Mesenchymal stem cell (in vitro differentiated cells and primary cell): ENCODE data around the gene SDCBP2.

ENCODE experiments used
- DNase-seq: peaks from one replicate; pipeline ENCODE4 v3.0.0-alpha.2; 2013
- H2AFZ ChIP-seq: one replicate; pipeline ENCODE4 v1.6.1; 2013; ENCODE audit warnings: low read depth, mild to moderate bottlenecking, control low read depth, inconsistent platforms, low read length, moderate library complexity
- H2AK5ac ChIP-seq: 2 replicates; pipeline ENCODE4 v1.6.1; 2013; ENCODE audit warnings: low read length, moderate library complexity, mild to moderate bottlenecking, inconsistent platforms; ENCODE audit not compliant: severe bottlenecking
- H2BK120ac ChIP-seq: one replicate; pipeline ENCODE4 v1.6.1; 2013; ENCODE audit warnings: low read depth, mild to moderate bottlenecking, inconsistent platforms, low read length, moderate library complexity
- H2BK12ac ChIP-seq, 2 experiments: one replicate each; pipeline ENCODE4 v1.6.1; 2013; ENCODE audit warnings: inconsistent platforms in 2 of 2, low read length in 2 of 2, mild to moderate bottlenecking in 2 of 2, moderate library complexity in 2 of 2, control low read depth in 1 of 2
- H2BK15ac ChIP-seq: one replicate; pipeline ENCODE4 v1.6.1; 2013; ENCODE audit warnings: mild to moderate bottlenecking, low read depth, inconsistent platforms; ENCODE audit not compliant: poor library complexity, severe bottlenecking
- H2BK5ac ChIP-seq: 2 replicates; pipeline ENCODE4 v1.6.1; 2013; ENCODE audit warnings: low read depth, mild to moderate bottlenecking, low read length, control low read depth, inconsistent platforms; ENCODE audit not compliant: poor library complexity, severe bottlenecking
- H3K14ac ChIP-seq, 2 experiments: one replicate each; pipeline ENCODE4 v1.6.1; 2013; ENCODE audit warnings: inconsistent platforms in 2 of 2, low read length in 2 of 2, control low read depth in 1 of 2, mild to moderate bottlenecking in 1 of 2, moderate library complexity in 1 of 2
- H3K18ac ChIP-seq, 2 experiments: one replicate each; pipeline ENCODE4 v1.6.1; 2013; ENCODE audit warnings: inconsistent platforms in 2 of 2, low read length in 2 of 2, control low read depth in 1 of 2, low read depth in 1 of 2, mild to moderate bottlenecking in 1 of 2
- H3K23ac ChIP-seq, 2 experiments: one replicate each; pipeline ENCODE4 v1.6.1; 2013; ENCODE audit warnings: inconsistent platforms in 2 of 2, low read length in 2 of 2, mild to moderate bottlenecking in 2 of 2, moderate library complexity in 2 of 2, control low read depth in 1 of 2
- H3K27ac ChIP-seq: 2 replicates; pipeline ENCODE4 v1.5.1; 2013; ENCODE audit warnings: mild to moderate bottlenecking, moderate library complexity, low read length, control low read depth, inconsistent platforms; ENCODE audit not compliant: poor library complexity, severe bottlenecking
- H3K27me3 ChIP-seq, 2 experiments: 2 replicates each; pipeline versions ENCODE4 v1.6.1 to v1.7.0; 2013; ENCODE audit warnings: low read length in 2 of 2, mild to moderate bottlenecking in 2 of 2, moderate library complexity in 2 of 2, control low read depth in 1 of 2, inconsistent platforms in 1 of 2; ENCODE audit not compliant: control insufficient read depth in 1 of 2, insufficient read depth in 1 of 2
- H3K36me3 ChIP-seq, 2 experiments: 2 replicates each; pipeline versions ENCODE4 v1.6.1 to v1.7.0; 2013; ENCODE audit warnings: low read length in 2 of 2, control low read depth in 1 of 2, inconsistent platforms in 1 of 2, low read depth in 1 of 2, mild to moderate bottlenecking in 1 of 2; ENCODE audit not compliant: insufficient read depth in 2 of 2, control insufficient read depth in 1 of 2
- H3K4ac ChIP-seq, 2 experiments: one replicate each; pipeline ENCODE4 v1.6.1; 2013; ENCODE audit warnings: inconsistent platforms in 2 of 2, low read length in 2 of 2, mild to moderate bottlenecking in 2 of 2, moderate library complexity in 2 of 2, control low read depth in 1 of 2, low read depth in 1 of 2
- H3K4me1 ChIP-seq: 2 replicates; pipeline ENCODE4 v1.6.1; 2013; ENCODE audit warnings: low read depth, low read length, control low read depth; ENCODE audit not compliant: control insufficient read depth, insufficient read depth
- H3K4me2 ChIP-seq: 2 replicates; pipeline ENCODE4 v1.6.1; 2013; ENCODE audit warnings: low read length, mild to moderate bottlenecking, inconsistent platforms; ENCODE audit not compliant: poor library complexity, severe bottlenecking
- H3K4me3 ChIP-seq, 2 experiments: 2 replicates each; pipeline versions ENCODE4 v1.5.1 to v1.7.0; 2013; ENCODE audit warnings: low read length in 2 of 2, mild to moderate bottlenecking in 2 of 2, control low read depth in 1 of 2, low read depth in 1 of 2; ENCODE audit not compliant: insufficient read depth in 1 of 2
- H3K79me1 ChIP-seq: replicated peaks from 2 replicates; pipeline ENCODE4 v1.6.1; 2013; ENCODE audit warnings: mild to moderate bottlenecking, control low read depth, low read length, inconsistent platforms; ENCODE audit not compliant: poor library complexity, severe bottlenecking
- H3K9ac ChIP-seq: 2 replicates; pipeline ENCODE4 v1.7.0; 2013; ENCODE audit warnings: mild to moderate bottlenecking, low read length, moderate library complexity
- H3K9me3 ChIP-seq: 2 replicates; pipeline ENCODE4 v1.7.0; 2013; ENCODE audit warnings: mild to moderate bottlenecking, low read length; ENCODE audit not compliant: control insufficient read depth
- H4K8ac ChIP-seq: one replicate; pipeline ENCODE4 v1.6.1; 2013; ENCODE audit warnings: inconsistent platforms, mild to moderate bottlenecking, low read length, moderate library complexity
- H4K91ac ChIP-seq: one replicate; pipeline ENCODE4 v1.6.1; 2013; ENCODE audit warnings: mild to moderate bottlenecking, low read length, inconsistent platforms
- WGBS: methylation state at CpG from one replicate; pipeline ENCODE4 v1.1.7; 2013; ENCODE audit warnings: mixed read lengths; 5-methylcytosine and 5-hydroxymethylcytosine counted together

Gene SDCBP2

DNA sequence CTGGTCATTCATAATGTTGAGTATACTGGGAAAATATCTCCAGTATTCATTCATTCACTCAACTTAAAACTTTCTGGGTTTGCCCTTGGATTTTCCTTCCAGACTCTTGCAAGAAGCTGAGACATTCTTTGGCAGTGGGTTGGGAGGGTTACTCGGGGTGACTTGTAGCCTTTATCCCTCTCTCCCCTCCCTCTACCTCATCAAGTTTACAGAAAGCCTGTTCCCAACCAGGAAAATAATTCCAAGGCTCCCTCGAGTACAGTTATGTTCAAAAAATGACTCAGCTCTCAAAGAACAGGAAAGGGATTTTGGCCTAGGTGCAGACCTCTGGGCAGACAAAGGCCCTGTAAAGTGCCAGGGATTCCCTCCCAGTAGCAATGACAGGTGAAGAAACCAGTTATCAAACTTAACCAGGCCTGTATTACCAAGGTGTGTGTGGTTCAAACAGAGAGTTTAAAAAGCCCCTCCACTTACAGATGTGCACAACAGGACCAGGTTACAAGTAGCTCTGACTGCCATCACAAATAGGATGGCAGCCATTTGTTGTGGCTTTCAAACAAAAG, 41.7 kb upstream of the SDCBP2 start:
- peaks cover 13% of the 10 kb centered on the region for H3K4me1 ChIP-seq
- H3K36me3 ChIP-seq, result peaks cover 17 to 66% of the 10 kb centered on the region in 2 experiments
- WGBS, result 29% methylated on average over 2 of the region's 2 CpGs

GRCh38 chr20:1369970-1370369, 41.0 kb upstream of the SDCBP2 start:
- Histone ChIP-seq H3K9ac (no peak overlapping the region), H2BK12ac (no peak overlapping the region), H4K91ac (no peak overlapping the region), H2BK120ac (no peak overlapping the region), H3K18ac (no peak overlapping the region), H3K4me1 (peaks cover 11% of the 10 kb centered on the region), H3K14ac (no peak overlapping the region), H3K9me3 (no peaks in the 10 kb centered on the region), H3K27ac (no peak overlapping the region), H3K4ac (no peak overlapping the region), H3K4me2 (no peak overlapping the region), H2AK5ac (no peak overlapping the region), H2BK15ac (no peak overlapping the region), H4K8ac (no peak overlapping the region), H2BK5ac (no peak overlapping the region), H3K36me3 (peaks cover 17 to 69% of the 10 kb centered on the region in 2 experiments), H3K4me3 (no peak overlapping the region), H3K27me3 (no peaks in the 10 kb centered on the region), H2AFZ (no peak overlapping the region), H3K23ac (no peak overlapping the region), H3K79me1 (peaks cover 31% of the 10 kb centered on the region)
- WGBS, result 93% methylated on average over 3 of the region's 3 CpGs
- DNase-seq, result no peak

More for the DNA sequence above, 41.7 kb upstream of the SDCBP2 start:
- Histone ChIP-seq H2AFZ (no peak overlapping the region), H3K9ac (peak overlapping the region; percentile 8), H3K4me2 (no peak overlapping the region), H2BK15ac (no peak overlapping the region), H4K91ac (no peak overlapping the region), H3K79me1 (peaks cover 31% of the 10 kb centered on the region), H3K9me3 (no peaks in the 10 kb centered on the region), H3K14ac (no peak overlapping the region), H3K4ac (no peak overlapping the region), H2BK5ac (no peak overlapping the region), H2AK5ac (no peak overlapping the region), H3K4me3 (peak overlapping the region in 1 of 2 experiments; percentile 25), H2BK12ac (peak overlapping the region in 1 of 2 experiments; percentile 12), H2BK120ac (no peak overlapping the region), H3K27me3 (no peaks in the 10 kb centered on the region), H3K18ac (peak overlapping the region in 1 of 2 experiments; percentile 37), H4K8ac (no peak overlapping the region), H3K27ac (no peak overlapping the region), H3K23ac (no peak overlapping the region)
- DNase-seq, result peak; percentile 42

GRCh38 chr20:1368448-1369199, 39.7 kb upstream of the SDCBP2 start:
- H4K91ac ChIP-seq, result peak overlapping the region; percentile 43
- no peak overlapping the region for H2AFZ ChIP-seq
- H3K4me2 ChIP-seq, result no peak overlapping the region
- H2BK5ac ChIP-seq, result no peak overlapping the region
- H3K9me3 ChIP-seq, result no peaks in the 10 kb centered on the region
- H3K23ac ChIP-seq, result no peak overlapping the region
- H2BK15ac ChIP-seq, result no peak overlapping the region
- peak overlapping the region; percentile 30 for H2AK5ac ChIP-seq
- peak overlapping the region; percentile 70 for H3K27ac ChIP-seq
- H3K36me3 ChIP-seq, result peaks cover 16 to 71% of the 10 kb centered on the region in 2 experiments
- H3K18ac ChIP-seq, result peak overlapping the region; percentile 1 to 40
- H2BK12ac ChIP-seq, result peak overlapping the region in 1 of 2 experiments; percentile 29
- DNase-seq, result peak; percentile 58
- 32% methylated on average over 4 of the region's 7 CpGs for WGBS
- no peak overlapping the region for H4K8ac ChIP-seq
- H3K9ac ChIP-seq, result peak overlapping the region; percentile 17
- H3K4ac ChIP-seq, result no peak overlapping the region
- no peak overlapping the region for H3K14ac ChIP-seq
- no peak overlapping the region for H3K4me3 ChIP-seq
- H3K4me1 ChIP-seq, result peaks cover 11% of the 10 kb centered on the region
- peaks cover 28% of the 10 kb centered on the region for H3K79me1 ChIP-seq
- no peak overlapping the region for H2BK120ac ChIP-seq
- no peaks in the 10 kb centered on the region for H3K27me3 ChIP-seq

GRCh38 chr20:1367479-1367878, 38.5 kb upstream of the SDCBP2 start:
- DNase-seq, result no peak
- Histone ChIP-seq H3K36me3 (peaks cover 17 to 70% of the 10 kb centered on the region in 2 experiments), H3K4me1 (peaks cover 11% of the 10 kb centered on the region), H2BK120ac (no peak overlapping the region), H2BK15ac (no peak overlapping the region), H3K9me3 (no peaks in the 10 kb centered on the region), H2BK5ac (no peak overlapping the region), H3K14ac (peak overlapping the region in 1 of 2 experiments; percentile 5), H3K9ac (no peak overlapping the region), H2BK12ac (peak overlapping the region in 1 of 2 experiments; percentile 15), H3K18ac (no peak overlapping the region), H3K27ac (no peak overlapping the region), H3K4ac (no peak overlapping the region), H3K27me3 (no peaks in the 10 kb centered on the region), H2AFZ (no peak overlapping the region), H4K8ac (no peak overlapping the region), H4K91ac (no peak overlapping the region), H3K23ac (no peak overlapping the region), H3K4me2 (no peak overlapping the region), H3K79me1 (peaks cover 28% of the 10 kb centered on the region), H2AK5ac (no peak overlapping the region), H3K4me3 (no peak overlapping the region)
- 100% methylated on average over 3 of the region's 4 CpGs for WGBS
